Psoas muscle (tissue), 8 donors: Measurements from ENCODE around the gene RAB7B. TPM values are rescaled to one million over a fixed set of nuclear protein-coding genes. Genes with fewer than 3 reads are reported as not detected.

Experiments
- ATAC-seq, 4 donors: fragments of 200-7000 bp; cut with Tn5 transposase; one replicate each; pipeline ENCODE4 v1.9.1; 2020; ENCODE audit warnings: moderate library complexity in 3 of 4, mild to moderate bottlenecking in 2 of 4
- DNase-seq, 2 donors: peaks; one replicate each; pipeline ENCODE4 v3.0.0-alpha.2; 2020
- H3K27ac ChIP-seq: fragments of 200-600 bp; one replicate; pipeline ENCODE4 v1.8.0; 2022
- H3K27me3 ChIP-seq, 3 donors: fragments of 200-600 bp in 1 of 3; one replicate each; pipeline versions ENCODE4 v1.6.1 to v1.8.0; 2013 to 2022; ENCODE audit warnings: low read length in 2 of 3, mild to moderate bottlenecking in 2 of 3, moderate library complexity in 1 of 3; ENCODE audit not compliant: insufficient read depth in 3 of 3
- H3K36me3 ChIP-seq, 2 donors: fragments of 200-600 bp in 1 of 2; one replicate each; pipeline versions ENCODE4 v1.6.1 to v1.8.0; 2013 to 2022; ENCODE audit warnings: low read depth in 1 of 2, mild to moderate bottlenecking in 1 of 2, moderate library complexity in 1 of 2; ENCODE audit not compliant: insufficient read depth in 1 of 2
- H3K4me1 ChIP-seq: fragments of 200-600 bp; one replicate; pipeline ENCODE4 v1.8.0; 2022
- H3K4me3 ChIP-seq: fragments of 200-600 bp; one replicate; pipeline ENCODE4 v1.8.0; 2022; ENCODE audit warnings: mild to moderate bottlenecking
- H3K9me3 ChIP-seq: fragments of 200-600 bp; one replicate; pipeline ENCODE4 v1.8.0; 2022
- CTCF ChIP-seq: fragments of 200-600 bp; IDR thresholded peaks from one replicate; pipeline ENCODE4 v1.8.0; 2022; ENCODE audit warnings: antibody characterized with exemption
- WGBS, 3 donors: extraction: QIAGEN DNeasy Blood & Tissue Kit; methylation state at CpG; one replicate each; pipeline versions ENCODE4 v1.1.6 to v1.1.7; 2013; 5-methylcytosine and 5-hydroxymethylcytosine counted together
- intact Hi-C, 2 donors: fragments of 100-400 bp; cut with DNase I; formaldehyde crosslinking; loops; one replicate each; pipeline versions ENCODE4 v1.11.0 to v1.14.2; 2022
- polyA plus RNA-seq, 3 donors: library from polyadenylated mRNA; stranded (reverse); fragments of 200-250 nt; gene quantifications; one replicate each; pipeline ENCODE4 v1.2.3, GENCODE V29; 2013
- total RNA-seq, 4 donors: library from RNA; stranded (reverse); fragmentation: NEBNext Ultra II Directional in 2 of 4; extraction: Animal tissue kit (Norgen Biotek cat#: 25700) in 2 of 4; gene quantifications; one replicate each; pipeline versions ENCODE4 v1.2.1 to v1.2.4, GENCODE V29; 2021 to 2023
- donor health status: healthy with polysubstance abuse.
- donor health status: DM: no; HTN: no; CAD: no; lungs with moderate emphysema.
- donor health status: Bipolar disorder and iron deficiency.
- donor health status: healthy.
- donor health status: DM: yes; HTN: yes; CAD: no.
- donor health status: DM: no; HTN: no; CAD: no.
- donor health status: DM: no; HTN: no; CAD: no.
- donor health status: DM: yes; HTN: yes; CAD: no.

RAB7B gene
- total and polyA plus RNA-seq, 7 donors: 0.17 to 1.2 (median 0.34) TPM

GRCh38 chr1:205986292-205986691, 16.9 kb downstream of the RAB7B start:
- WGBS, 3 donors: 48 to 59% (median 56%) methylated on average over 3 of the region's 3 CpGs
- H3K27ac ChIP-seq: no peak overlapping the region
- DNase-seq (no peak), ATAC-seq (peak in 1 of 4 donors; percentile 23)
- intact Hi-C loops: no loop called here
- no peaks in the 10 kb centered on the region for H3K4me1 ChIP-seq
- no peaks in the 10 kb centered on the region for H3K27me3 ChIP-seq
- peaks cover 0 to 4% of the 10 kb centered on the region in 2 donors for H3K36me3 ChIP-seq
- no peaks in the 10 kb centered on the region for H3K9me3 ChIP-seq
- H3K4me3 ChIP-seq: no peak overlapping the region
- no peak for TF ChIP-seq CTCF

GRCh38 chr1:205985330-205986005, 17.7 kb downstream of the RAB7B start:
- H3K9me3 ChIP-seq: no peaks in the 10 kb centered on the region
- no peak for TF ChIP-seq CTCF
- H3K4me1 ChIP-seq: no peaks in the 10 kb centered on the region
- H3K4me3 ChIP-seq: no peak overlapping the region
- no peak overlapping the region for H3K27ac ChIP-seq
- ATAC-seq (no peak), DNase-seq (no peak)
- WGBS, 3 donors: 74 to 85% (median 78%) methylated on average over 9 of the region's 9 CpGs
- H3K27me3 ChIP-seq: no peaks in the 10 kb centered on the region
- peaks cover 0 to 4% of the 10 kb centered on the region in 2 donors for H3K36me3 ChIP-seq
- intact Hi-C loops: loop anchor here in 1 of 2 donors (2.0 kb wide), 1 partner anchor 121 kb away; no protein-coding TSS in a partner anchor

- Histone ChIP-seq H3K4me3 (no peak overlapping the region), H3K27ac (no peak overlapping the region), H3K9me3 (no peaks in the 10 kb centered on the region), H3K36me3 (peaks cover 0 to 4% of the 10 kb centered on the region in 2 donors), H3K27me3 (no peaks in the 10 kb centered on the region), H3K4me1 (no peaks in the 10 kb centered on the region)
- 43 to 48% (median 44%) methylated on average over 13 to 14 of the region's 14 CpGs for WGBS, 3 donors
- peak; percentile 64 for TF ChIP-seq CTCF
- ATAC-seq (peak; percentile 79 to 89 (median 84)), DNase-seq (peak; percentile 63 to 83)
- intact Hi-C loops: loop anchor here (1.0 to 2.0 kb wide), 2 partner anchors 122 to 123 kb away; no protein-coding TSS in a partner anchor
Observed at GRCh38 chr1:205983925-205984725, 19.1 kb downstream of the RAB7B start.

GRCh38 chr1:205981257-205981656, 21.9 kb downstream of the RAB7B start:
- H3K27ac ChIP-seq: no peak overlapping the region
- peaks cover 0 to 4% of the 10 kb centered on the region in 2 donors for H3K36me3 ChIP-seq
- H3K4me1 ChIP-seq: peaks cover 9% of the 10 kb centered on the region
- no peak for ATAC-seq
- 93 to 98% (median 96%) methylated on average over 1 of the region's 1 CpG for WGBS, 3 donors
- H3K27me3 ChIP-seq: no peaks in the 10 kb centered on the region
- TF ChIP-seq CTCF: no peak
- no peak overlapping the region for H3K4me3 ChIP-seq
- H3K9me3 ChIP-seq: no peaks in the 10 kb centered on the region
- intact Hi-C loops: no loop called here
- no peak for DNase-seq
